SU-DHL-6 (cell line): ENCODE results near the gene SURF6.

ENCODE experiments used
- EZH2phosphoT487 ChIP-seq: fragments of 200-600 bp; sonication (generic), shearing (Covaris generic); conservative IDR thresholded peaks from 2 replicates; pipeline ENCODE4 v1.6.1; 2018; ENCODE audit warnings: mild to moderate bottlenecking, antibody characterized with exemption, low read length, moderate library complexity, mixed read lengths
- TF ChIP-seq, protein P1 (sequence below): fragments of 200-600 bp; sonication (generic); IDR thresholded peaks from one replicate; pipeline ENCODE4 v1.5.1; 2017; ENCODE audit warnings: antibody characterized with exemption, mild to moderate bottlenecking, low read length, moderate library complexity; ENCODE audit not compliant: insufficient read depth, poor library complexity, severe bottlenecking

DNA sequence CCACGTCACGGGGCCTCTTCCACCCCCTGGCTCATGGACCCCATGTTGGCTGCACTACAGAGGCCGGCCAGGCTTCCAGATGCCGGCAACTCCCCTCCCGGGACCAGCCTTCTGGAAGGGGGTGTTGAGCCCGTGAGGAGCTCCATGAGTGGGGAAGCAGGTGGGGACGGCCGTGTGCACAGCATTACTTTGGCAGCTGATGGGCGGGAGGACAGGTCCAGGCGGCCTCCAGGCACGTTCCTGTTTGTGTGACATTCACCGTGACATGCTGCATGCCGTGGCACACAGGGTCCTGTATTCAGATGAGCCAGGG, 31.9 kb downstream of the SURF6 start:
- TF ChIP-seq, protein P1, sequence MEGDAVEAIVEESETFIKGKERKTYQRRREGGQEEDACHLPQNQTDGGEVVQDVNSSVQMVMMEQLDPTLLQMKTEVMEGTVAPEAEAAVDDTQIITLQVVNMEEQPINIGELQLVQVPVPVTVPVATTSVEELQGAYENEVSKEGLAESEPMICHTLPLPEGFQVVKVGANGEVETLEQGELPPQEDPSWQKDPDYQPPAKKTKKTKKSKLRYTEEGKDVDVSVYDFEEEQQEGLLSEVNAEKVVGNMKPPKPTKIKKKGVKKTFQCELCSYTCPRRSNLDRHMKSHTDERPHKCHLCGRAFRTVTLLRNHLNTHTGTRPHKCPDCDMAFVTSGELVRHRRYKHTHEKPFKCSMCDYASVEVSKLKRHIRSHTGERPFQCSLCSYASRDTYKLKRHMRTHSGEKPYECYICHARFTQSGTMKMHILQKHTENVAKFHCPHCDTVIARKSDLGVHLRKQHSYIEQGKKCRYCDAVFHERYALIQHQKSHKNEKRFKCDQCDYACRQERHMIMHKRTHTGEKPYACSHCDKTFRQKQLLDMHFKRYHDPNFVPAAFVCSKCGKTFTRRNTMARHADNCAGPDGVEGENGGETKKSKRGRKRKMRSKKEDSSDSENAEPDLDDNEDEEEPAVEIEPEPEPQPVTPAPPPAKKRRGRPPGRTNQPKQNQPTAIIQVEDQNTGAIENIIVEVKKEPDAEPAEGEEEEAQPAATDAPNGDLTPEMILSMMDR = no peak
- no peak for TF ChIP-seq EZH2phosphoT487
